ENCODE data around the gene RBM20.

- TF ChIP-seq CTCF (conservative IDR thresholded peaks at IDR 0.05): no peak
- TF ChIP-seq EZH2 (IDR thresholded peaks at IDR 0.05; ENCODE audit: low read depth): no peak
Measured at GRCh38 chr10:110863361-110863760, 219.2 kb downstream of the RBM20 start.

All from PC-9 (cell line).